Subcutaneous adipose tissue (tissue), 4 donors: ENCODE results near the gene RAD51B. TPM values are rescaled to one million over a fixed set of nuclear protein-coding genes. Genes with fewer than 3 reads are reported as not detected.

ENCODE experiments used
- small RNA-seq: library from RNA; depleted of rRNA; stranded (forward); fragments of <200 nt; gene quantifications from one replicate; pipeline ENCODE3, GENCODE V24; 2016
- total RNA-seq, 4 donors: library from RNA; depleted of rRNA; stranded (reverse); fragments of >200 nt; gene quantifications; one replicate each; pipeline ENCODE4 v1.1.0, GENCODE V29; 2016
- TF ChIP-seq, protein P1 (sequence below): fragments of 450-650 bp; IDR thresholded peaks from one replicate; pipeline ENCODE4 v1.5.1; 2016; ENCODE audit warnings: low read depth, mild to moderate bottlenecking, control low read depth, antibody characterized with exemption, moderate library complexity

RAD51B gene
- total RNA-seq, 4 donors from 2014 or later = 9.7 to 24.1 (median 16.7) TPM

GRCh38 chr14:68775614-68776126, 956.1 kb downstream of the RAD51B start:
- TF ChIP-seq, protein P1, sequence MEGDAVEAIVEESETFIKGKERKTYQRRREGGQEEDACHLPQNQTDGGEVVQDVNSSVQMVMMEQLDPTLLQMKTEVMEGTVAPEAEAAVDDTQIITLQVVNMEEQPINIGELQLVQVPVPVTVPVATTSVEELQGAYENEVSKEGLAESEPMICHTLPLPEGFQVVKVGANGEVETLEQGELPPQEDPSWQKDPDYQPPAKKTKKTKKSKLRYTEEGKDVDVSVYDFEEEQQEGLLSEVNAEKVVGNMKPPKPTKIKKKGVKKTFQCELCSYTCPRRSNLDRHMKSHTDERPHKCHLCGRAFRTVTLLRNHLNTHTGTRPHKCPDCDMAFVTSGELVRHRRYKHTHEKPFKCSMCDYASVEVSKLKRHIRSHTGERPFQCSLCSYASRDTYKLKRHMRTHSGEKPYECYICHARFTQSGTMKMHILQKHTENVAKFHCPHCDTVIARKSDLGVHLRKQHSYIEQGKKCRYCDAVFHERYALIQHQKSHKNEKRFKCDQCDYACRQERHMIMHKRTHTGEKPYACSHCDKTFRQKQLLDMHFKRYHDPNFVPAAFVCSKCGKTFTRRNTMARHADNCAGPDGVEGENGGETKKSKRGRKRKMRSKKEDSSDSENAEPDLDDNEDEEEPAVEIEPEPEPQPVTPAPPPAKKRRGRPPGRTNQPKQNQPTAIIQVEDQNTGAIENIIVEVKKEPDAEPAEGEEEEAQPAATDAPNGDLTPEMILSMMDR = no peak

DNA sequence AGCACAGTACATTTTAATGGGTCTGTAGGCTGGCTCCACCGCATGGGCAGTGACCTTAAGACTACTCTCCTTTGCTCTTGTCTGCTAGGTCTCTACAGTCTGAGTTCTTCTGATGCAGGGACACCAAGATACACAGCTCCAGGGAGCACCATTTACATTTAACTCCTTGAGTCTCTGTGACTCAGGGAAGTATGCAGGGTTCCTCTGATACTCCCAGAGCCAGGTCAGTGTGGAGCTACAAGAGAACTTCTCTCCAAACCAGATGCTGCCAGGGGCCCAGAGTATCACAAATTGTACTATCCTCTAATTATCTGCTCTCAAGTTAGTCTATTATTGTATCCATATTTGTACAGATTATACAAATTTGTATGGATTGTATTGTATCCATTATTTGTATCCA, 958.1 kb downstream of the RAD51B start:
- TF ChIP-seq, protein P1 = no peak

Small RNAs within 50 kb of the gene (small RNA-seq; reads per million reads assigned to genes)
- gene RN7SL108P (not detected), gene RN7SL706P (not detected), gene RNU6-921P (not detected)

Other genes starting within 250 kb of the RAD51B start
- 10 to 100 TPM; 17.4 to 25.5 (median 24.3) TPM for gene PIGH, start 219.5 kb upstream of the RAD51B start, total RNA-seq
- 1 to 10 TPM; 2.0 to 4.1 (median 3.3) TPM for gene ARG2, start 199.9 kb upstream of the RAD51B start, total RNA-seq
- 100 to 1,000 TPM in 3 of 4 donors, 10 to 100 TPM in 1; 97.6 to 218 (median 144) TPM for gene VTI1B, start 145.1 kb upstream of the RAD51B start, total RNA-seq
- 10 to 100 TPM; 25.8 to 45.5 (median 32.8) TPM for gene RDH11, start 124.0 kb upstream of the RAD51B start, total RNA-seq
- 1 to 10 TPM in 1 of 4 donors, not detected in 3; 1.5 TPM for gene RDH12, start 117.9 kb upstream of the RAD51B start, total RNA-seq
- gene ZFYVE26, start 3.2 kb upstream of the RAD51B start, total RNA-seq = 10 to 100 TPM; 25.6 to 40.3 (median 35.4) TPM